Activated naive CD4-positive, alpha-beta T cell treated with anti-CD3 and anti-CD28 coated beads, Interleukin-2, amount 50 U/mL, for 72 hours (primary cell): Measurements from ENCODE around the gene JAKMIP1. TPM values are rescaled to one million over a fixed set of nuclear protein-coding genes. Genes with fewer than 3 reads are reported as not detected.
A peak's percentile ranks its signal among the peaks of the same experiment; 100 is the strongest.

ENCODE experiments used
- ATAC-seq, 2 donors: fragments of 150-1000 bp; cut with Tn5 transposase; 2 replicates each; pipeline ENCODE4 v1.10.0; 2021; ENCODE audit warnings: mild to moderate bottlenecking in 2 of 2, moderate library complexity in 2 of 2
- DNase-seq, 2 donors: peaks; one replicate each; pipeline ENCODE4 v3.0.0; 2021 to 2022; ENCODE audit warnings: low spot score in 2 of 2
- H3K27ac Mint-ChIP-seq, 2 donors: one replicate each; pipeline ENCODE4 v1.8.0; 2022; ENCODE audit warnings: mild to moderate bottlenecking in 2 of 2, mixed read lengths in 2 of 2
- H3K36me3 Mint-ChIP-seq, 2 donors: one replicate each; pipeline ENCODE4 v1.8.0; 2022; ENCODE audit warnings: mixed read lengths in 2 of 2
- H3K9me3 Mint-ChIP-seq, 2 donors: one replicate each; pipeline ENCODE4 v1.8.0; 2022; ENCODE audit warnings: mixed read lengths in 2 of 2
- total RNA-seq, 2 donors: library from RNA; stranded (reverse); gene quantifications; one replicate each; pipeline ENCODE4 v1.2.3, GENCODE V29; 2022

JAKMIP1 gene
- total RNA-seq, 2 donors from 2014 or later, result 1.3 to 7.4 TPM

DNA sequence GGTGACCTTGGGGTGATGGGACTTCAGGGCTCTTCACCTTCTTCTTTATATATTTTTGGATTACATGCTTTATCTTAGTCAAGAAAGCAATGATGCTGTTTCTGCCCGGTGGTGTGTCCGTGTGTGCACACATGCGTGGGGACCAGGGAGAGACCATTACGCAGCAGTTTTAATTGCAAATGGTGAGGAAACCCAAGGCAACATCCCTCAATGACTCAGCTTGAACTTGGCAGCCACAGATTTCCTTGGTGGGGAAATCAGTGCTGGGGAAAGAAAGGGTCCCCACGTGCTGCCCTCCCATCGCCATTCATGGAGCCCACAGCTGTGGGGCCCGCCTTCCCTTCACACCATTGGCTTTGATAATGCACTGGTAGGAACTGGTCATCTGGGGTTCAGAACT is 136.0 kb downstream of the JAKMIP1 start:
- Mint-ChIP-seq H3K27ac (peak overlapping the region in 1 of 2 donors; percentile 26), H3K36me3 (peaks cover 14 to 18% of the 10 kb centered on the region in 2 donors), H3K9me3 (peaks cover 10 to 14% of the 10 kb centered on the region in 2 donors)
- ATAC-seq (no peak), DNase-seq (no peak)

- Mint-ChIP-seq H3K9me3 (peaks cover 14 to 17% of the 10 kb centered on the region in 2 donors), H3K36me3 (peaks cover 14 to 23% of the 10 kb centered on the region in 2 donors), H3K27ac (no peak overlapping the region)
- ATAC-seq (no peak), DNase-seq (no peak)
Measured at GRCh38 chr4:6063684-6064083, 136.7 kb downstream of the JAKMIP1 start.

GRCh38 chr4:6062133-6062532 is 138.2 kb downstream of the JAKMIP1 start:
- Mint-ChIP-seq H3K9me3 (peaks cover 21 to 23% of the 10 kb centered on the region in 2 donors), H3K36me3 (peaks cover 22 to 31% of the 10 kb centered on the region in 2 donors), H3K27ac (no peak overlapping the region)
- DNase-seq (no peak), ATAC-seq (no peak)

DNA sequence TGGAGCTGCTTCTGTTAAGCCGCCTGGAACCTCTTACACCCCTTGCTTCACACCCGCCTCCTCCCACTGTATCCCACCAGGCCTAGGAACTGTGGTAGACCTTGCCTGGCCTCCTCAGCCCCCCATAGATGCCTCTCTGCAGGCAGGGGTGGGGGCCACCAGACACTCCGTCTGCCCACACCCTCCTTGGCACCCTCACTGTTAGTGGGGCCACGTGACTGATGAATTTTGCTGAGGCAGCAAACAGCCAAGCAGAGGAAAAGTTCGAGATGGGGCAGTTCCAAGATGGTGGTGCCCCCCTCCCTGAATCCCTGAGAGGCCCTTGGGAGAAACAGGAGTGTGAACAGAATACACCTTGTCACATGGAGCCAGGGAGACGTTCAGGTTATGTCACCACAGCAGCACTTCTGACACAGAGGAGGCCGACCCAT is 141.0 kb downstream of the JAKMIP1 start:
- DNase-seq (no peak), ATAC-seq (no peak)
- H3K9me3 Mint-ChIP-seq, result peaks cover 24 to 27% of the 10 kb centered on the region in 2 donors
- H3K36me3 Mint-ChIP-seq, result peaks cover 27 to 35% of the 10 kb centered on the region in 2 donors
- H3K27ac Mint-ChIP-seq, result no peak overlapping the region

DNA sequence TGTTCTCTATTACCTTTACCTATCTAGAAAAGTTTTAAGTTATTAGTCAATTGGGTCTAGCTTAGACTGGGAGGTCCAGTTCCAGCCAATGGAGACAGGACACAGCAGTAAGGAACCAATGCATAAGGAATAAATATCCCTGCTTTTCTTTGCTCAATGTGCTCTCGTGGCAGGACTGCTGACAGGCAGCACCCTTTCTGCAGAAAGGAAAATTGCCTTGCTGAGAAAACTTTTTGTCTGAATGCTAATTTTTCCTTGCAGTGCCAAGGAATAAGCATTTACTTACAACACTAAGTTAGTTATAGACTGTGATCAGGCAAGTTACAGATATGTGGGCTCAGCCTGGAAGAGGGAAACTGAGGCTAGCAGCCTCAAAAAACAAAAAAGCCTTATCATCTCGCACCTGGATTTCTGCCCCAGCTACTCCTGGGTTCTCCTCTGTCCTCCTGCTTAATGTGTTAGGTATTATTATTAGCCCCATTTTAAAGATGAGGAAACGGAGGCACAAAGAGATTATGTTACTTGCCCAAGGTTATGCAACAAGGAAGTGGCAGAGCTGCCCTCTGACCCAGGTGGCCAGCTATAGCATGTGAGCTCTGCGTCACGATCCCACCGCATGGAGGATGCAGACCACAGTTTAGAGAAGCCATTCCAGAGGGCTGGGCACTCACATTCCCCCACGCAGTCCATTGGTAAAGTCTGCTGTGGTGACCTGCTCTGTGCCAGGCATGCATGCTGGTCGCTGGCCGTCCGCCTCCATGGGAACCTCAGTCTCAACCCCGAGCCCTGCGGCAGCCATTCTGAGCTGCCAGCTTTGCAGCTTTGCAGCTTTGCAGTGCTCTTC is 141.6 kb downstream of the JAKMIP1 start:
- DNase-seq, result no peak
- Mint-ChIP-seq H3K9me3 (peaks cover 24 to 27% of the 10 kb centered on the region in 2 donors), H3K27ac (no peak overlapping the region), H3K36me3 (peaks cover 27 to 35% of the 10 kb centered on the region in 2 donors)
- ATAC-seq, result no peak

- H3K27ac Mint-ChIP-seq, result no peak overlapping the region
- DNase-seq, result no peak
- peaks cover 24 to 27% of the 10 kb centered on the region in 2 donors for H3K9me3 Mint-ChIP-seq
- no peak for ATAC-seq
- H3K36me3 Mint-ChIP-seq, result peaks cover 27 to 35% of the 10 kb centered on the region in 2 donors
Measured at GRCh38 chr4:6056976-6057766, 143.2 kb downstream of the JAKMIP1 start.

- peaks cover 16 to 23% of the 10 kb centered on the region in 2 donors for H3K9me3 Mint-ChIP-seq
- no peak for DNase-seq
- H3K36me3 Mint-ChIP-seq, result peaks cover 18 to 24% of the 10 kb centered on the region in 2 donors
- ATAC-seq, result no peak
- H3K27ac Mint-ChIP-seq, result no peak overlapping the region
Measured at GRCh38 chr4:6055436-6055835, 144.9 kb downstream of the JAKMIP1 start.

GRCh38 chr4:6055030-6055429 is 145.3 kb downstream of the JAKMIP1 start:
- ATAC-seq (no peak), DNase-seq (no peak)
- Mint-ChIP-seq H3K9me3 (peaks cover 12 to 19% of the 10 kb centered on the region in 2 donors), H3K27ac (no peak overlapping the region), H3K36me3 (peaks cover 14 to 20% of the 10 kb centered on the region in 2 donors)

DNA sequence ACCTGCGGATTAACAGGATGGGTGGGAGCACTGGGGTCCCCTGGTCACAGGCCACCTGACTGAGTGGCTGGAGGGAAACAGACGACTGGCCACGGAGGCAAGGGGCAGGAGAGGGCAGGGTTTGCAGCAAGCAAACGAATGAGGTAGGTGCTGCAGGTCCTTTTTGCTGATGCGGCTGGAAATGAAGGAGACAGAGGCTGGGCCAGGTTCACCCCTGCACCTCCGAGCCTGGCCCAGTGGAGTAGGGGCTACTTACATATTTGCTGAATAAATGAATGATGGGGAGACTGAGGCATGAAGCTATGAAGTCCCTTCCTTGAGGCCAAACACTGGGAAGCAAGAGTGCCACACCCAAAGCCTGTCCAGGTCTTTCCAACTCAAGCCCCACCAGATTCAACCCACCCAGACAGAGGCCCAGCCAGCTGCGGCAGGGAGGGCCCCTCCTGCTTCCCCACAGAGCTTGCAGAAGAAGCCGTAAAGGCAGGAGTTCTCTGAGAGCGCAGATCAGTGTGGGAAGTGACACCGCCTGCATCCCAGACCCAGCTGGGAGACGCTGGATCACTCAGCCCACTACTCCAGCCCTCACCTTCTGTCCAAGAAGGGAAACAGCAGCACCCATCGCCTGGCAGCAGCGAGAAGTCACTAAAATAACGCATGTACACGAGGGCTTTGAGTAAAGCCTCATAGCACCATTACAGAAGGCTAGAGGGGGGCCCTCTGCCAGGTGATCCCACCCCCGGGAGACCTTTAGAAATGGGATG is 146.0 kb downstream of the JAKMIP1 start:
- DNase-seq, result no peak
- ATAC-seq, result no peak
- Mint-ChIP-seq H3K9me3 (peaks cover 11 to 17% of the 10 kb centered on the region in 2 donors), H3K27ac (no peak overlapping the region), H3K36me3 (peaks cover 13 to 16% of the 10 kb centered on the region in 2 donors)

GRCh38 chr4:6052679-6053078 is 147.7 kb downstream of the JAKMIP1 start:
- peaks cover 5% of the 10 kb centered on the region in 2 donors for H3K9me3 Mint-ChIP-seq
- ATAC-seq (no peak), DNase-seq (no peak)
- peaks cover 6 to 7% of the 10 kb centered on the region in 2 donors for H3K36me3 Mint-ChIP-seq
- no peak overlapping the region for H3K27ac Mint-ChIP-seq

DNA sequence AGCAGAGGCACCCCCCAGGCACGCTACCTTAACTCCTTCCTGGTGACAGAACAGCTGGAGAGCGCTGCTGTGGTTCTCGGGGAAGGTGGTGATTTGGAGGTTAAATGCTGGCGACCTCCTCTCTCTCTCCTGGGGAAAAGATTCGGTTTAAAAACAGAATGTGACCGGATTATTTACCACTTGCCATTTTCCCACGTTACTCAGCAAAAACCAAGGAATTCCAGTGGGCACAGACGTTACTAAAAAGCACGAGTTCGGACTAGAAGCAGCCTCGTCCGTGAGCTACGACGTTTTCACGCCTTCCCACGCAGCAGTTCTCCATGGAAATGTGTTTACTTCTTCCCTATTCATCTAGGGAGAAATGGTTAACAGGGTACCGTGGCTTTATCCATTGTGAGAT is 149.8 kb downstream of the JAKMIP1 start:
- no peak for DNase-seq
- no peak overlapping the region for H3K27ac Mint-ChIP-seq
- no peaks in the 10 kb centered on the region for H3K36me3 Mint-ChIP-seq
- ATAC-seq, result no peak
- H3K9me3 Mint-ChIP-seq, result no peaks in the 10 kb centered on the region

DNA sequence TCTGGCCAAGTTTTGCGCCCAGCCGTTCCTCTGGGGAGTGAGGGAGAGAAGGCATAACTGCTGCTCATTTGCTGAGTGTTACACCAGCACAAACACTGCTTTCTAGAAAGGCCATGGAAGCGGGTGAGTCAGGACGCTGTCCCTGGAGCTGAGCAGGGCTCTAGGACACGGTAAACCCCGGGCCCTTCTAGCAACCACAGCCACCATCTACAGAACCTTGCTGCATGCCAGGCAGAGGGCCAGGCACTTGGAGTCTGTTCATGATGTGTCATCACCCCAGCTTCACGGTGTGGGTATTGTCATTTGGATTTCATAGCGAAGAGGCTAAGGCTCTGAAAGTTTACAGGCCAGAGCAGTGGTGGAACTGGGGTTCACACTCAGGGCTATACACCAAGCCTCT is 150.4 kb downstream of the JAKMIP1 start:
- Mint-ChIP-seq H3K27ac (no peak overlapping the region), H3K9me3 (no peaks in the 10 kb centered on the region), H3K36me3 (no peaks in the 10 kb centered on the region)
- DNase-seq (no peak), ATAC-seq (no peak)

GRCh38 chr4:6049278-6049677 is 151.1 kb downstream of the JAKMIP1 start:
- DNase-seq (no peak), ATAC-seq (no peak)
- Mint-ChIP-seq H3K9me3 (no peaks in the 10 kb centered on the region), H3K36me3 (no peaks in the 10 kb centered on the region), H3K27ac (no peak overlapping the region)

GRCh38 chr4:6048537-6048936 is 151.8 kb downstream of the JAKMIP1 start:
- Mint-ChIP-seq H3K36me3 (no peaks in the 10 kb centered on the region), H3K9me3 (no peaks in the 10 kb centered on the region), H3K27ac (no peak overlapping the region)
- ATAC-seq (no peak), DNase-seq (no peak)

GRCh38 chr4:6047130-6047673 is 153.1 kb downstream of the JAKMIP1 start:
- H3K9me3 Mint-ChIP-seq, result no peaks in the 10 kb centered on the region
- no peak overlapping the region for H3K27ac Mint-ChIP-seq
- DNase-seq (no peak), ATAC-seq (no peak)
- no peaks in the 10 kb centered on the region for H3K36me3 Mint-ChIP-seq

- Mint-ChIP-seq H3K36me3 (no peaks in the 10 kb centered on the region), H3K27ac (no peak overlapping the region), H3K9me3 (no peaks in the 10 kb centered on the region)
- no peak for DNase-seq
- ATAC-seq, result no peak
Measured at GRCh38 chr4:6046526-6047129, 153.7 kb downstream of the JAKMIP1 start.
